ENCODE data around the gene NXPH3.

NXPH3 gene

DNA sequence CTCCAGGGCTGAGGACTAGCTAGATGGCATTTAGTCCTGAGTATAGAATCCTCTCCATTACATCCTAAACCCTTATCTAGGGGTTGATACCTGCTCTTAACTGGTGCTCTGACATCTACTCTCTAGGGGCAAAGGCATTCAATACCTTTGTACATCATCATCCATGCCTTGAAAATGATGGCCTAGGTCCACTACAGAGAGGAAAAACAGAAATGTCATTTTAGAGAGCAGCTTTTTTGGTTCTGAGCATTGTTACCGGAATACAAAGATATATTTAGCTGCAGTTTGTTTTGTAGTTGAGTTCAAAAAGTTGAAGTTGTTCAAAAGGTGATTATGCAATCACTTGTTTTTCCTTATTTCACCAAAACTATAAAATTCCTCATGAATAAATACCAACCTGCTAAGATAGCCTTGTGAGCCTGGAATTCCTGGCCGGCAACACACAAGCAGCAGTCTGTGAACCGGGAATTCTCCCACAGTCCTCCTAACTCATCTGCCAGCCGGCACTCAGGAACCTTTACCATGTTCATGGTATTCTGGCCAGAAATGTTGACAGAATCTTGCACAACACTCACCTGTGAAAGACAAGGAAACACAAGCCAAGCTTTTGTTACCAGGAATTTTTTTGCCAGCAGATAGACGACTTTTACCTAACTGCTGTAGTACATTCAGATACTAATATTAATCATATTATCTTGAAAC lies 35.4 kb downstream of the NXPH3 start:
- Histone ChIP-seq H3K27ac (no peak overlapping the region), H3K9ac (ENCODE audit: insufficient read length) (no peak overlapping the region), H3K4me3 (no peak overlapping the region), H3K9me3 (ENCODE audit: low read depth, low read length) (no peaks in the 10 kb centered on the region), H3K36me3 (ENCODE audit: insufficient read depth, low read length) (peaks cover 75% of the 10 kb centered on the region)
- DNase-seq (ENCODE audit: low read depth, low spot score) = no peak
- no peak for TF ChIP-seq FOXP2 (optimal IDR thresholded peaks at IDR 0.05; ENCODE audit: control extremely low read depth, extremely low read length, insufficient read depth)

GRCh38 chr17:49612726-49613125 lies 37.1 kb downstream of the NXPH3 start:
- no peak overlapping the region for H3K9ac ChIP-seq (ENCODE audit: insufficient read length)
- TF ChIP-seq EZH2 (IDR thresholded peaks at IDR 0.05) (no peak), POLR2AphosphoS5 (IDR thresholded peaks at IDR 0.05; ENCODE audit: borderline replicate concordance, low read depth, low read length) (no peak), FOXP2 (optimal IDR thresholded peaks at IDR 0.05; ENCODE audit: control extremely low read depth, extremely low read length, insufficient read depth) (no peak)
- H3K9me3 ChIP-seq (ENCODE audit: low read depth, low read length) = no peaks in the 10 kb centered on the region
- H3K36me3 ChIP-seq (ENCODE audit: insufficient read depth, low read length) = peaks cover 76% of the 10 kb centered on the region
- DNase-seq (ENCODE audit: low read depth, low spot score) = no peak
- H3K27ac ChIP-seq = no peak overlapping the region
- H3K4me3 ChIP-seq = no peak overlapping the region

DNA sequence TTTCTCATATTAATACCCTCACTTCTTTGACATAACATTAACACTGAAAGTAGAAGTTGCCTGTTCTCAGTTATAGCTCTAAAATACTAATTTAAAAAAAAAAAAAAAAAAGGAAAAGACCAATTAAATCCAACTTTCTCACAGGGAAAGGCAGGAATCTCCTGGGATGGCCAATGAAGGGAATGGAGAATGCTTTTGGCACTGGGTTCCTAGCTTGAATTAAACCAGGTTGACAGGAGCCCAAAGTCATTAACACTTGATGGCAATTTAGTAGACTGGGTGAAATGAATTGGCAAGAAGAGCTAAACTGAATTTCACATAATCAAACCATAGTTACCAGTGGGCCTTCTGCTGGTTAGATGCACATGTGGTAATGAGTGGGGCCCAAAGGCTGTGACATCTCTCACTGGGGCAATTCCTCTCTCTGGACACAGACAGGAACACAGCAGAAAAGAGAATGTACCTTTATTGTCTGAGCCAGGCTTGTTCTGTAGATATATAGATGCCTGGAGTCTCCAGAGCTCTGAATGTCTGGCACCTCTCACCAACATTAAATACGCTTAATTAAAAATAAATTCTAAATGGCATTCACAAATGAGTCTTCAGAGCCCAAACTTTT lies 37.6 kb downstream of the NXPH3 start:
- DNase-seq (ENCODE audit: low read depth, low spot score) = no peak
- TF ChIP-seq POLR2AphosphoS5 (IDR thresholded peaks at IDR 0.05; ENCODE audit: borderline replicate concordance, low read depth, low read length) (no peak), FOXP2 (optimal IDR thresholded peaks at IDR 0.05; ENCODE audit: control extremely low read depth, extremely low read length, insufficient read depth) (no peak), EZH2 (IDR thresholded peaks at IDR 0.05) (no peak)
- no peak overlapping the region for H3K9ac ChIP-seq (ENCODE audit: insufficient read length)
- no peak overlapping the region for H3K27ac ChIP-seq
- peaks cover 78% of the 10 kb centered on the region for H3K36me3 ChIP-seq (ENCODE audit: insufficient read depth, low read length)
- no peak overlapping the region for H3K4me3 ChIP-seq
- H3K9me3 ChIP-seq (ENCODE audit: low read depth, low read length) = no peaks in the 10 kb centered on the region

GRCh38 chr17:49616086-49616485 lies 40.4 kb downstream of the NXPH3 start:
- Histone ChIP-seq H3K36me3 (ENCODE audit: insufficient read depth, low read length) (peaks cover 71% of the 10 kb centered on the region), H3K9ac (ENCODE audit: insufficient read length) (no peak overlapping the region), H3K27ac (no peak overlapping the region), H3K9me3 (ENCODE audit: low read depth, low read length) (no peaks in the 10 kb centered on the region), H3K4me3 (no peak overlapping the region)
- no peak for DNase-seq (ENCODE audit: low read depth, low spot score)
- TF ChIP-seq EZH2 (IDR thresholded peaks at IDR 0.05) (no peak), POLR2AphosphoS5 (IDR thresholded peaks at IDR 0.05; ENCODE audit: borderline replicate concordance, low read depth, low read length) (no peak), FOXP2 (optimal IDR thresholded peaks at IDR 0.05; ENCODE audit: control extremely low read depth, extremely low read length, insufficient read depth) (no peak)

DNA sequence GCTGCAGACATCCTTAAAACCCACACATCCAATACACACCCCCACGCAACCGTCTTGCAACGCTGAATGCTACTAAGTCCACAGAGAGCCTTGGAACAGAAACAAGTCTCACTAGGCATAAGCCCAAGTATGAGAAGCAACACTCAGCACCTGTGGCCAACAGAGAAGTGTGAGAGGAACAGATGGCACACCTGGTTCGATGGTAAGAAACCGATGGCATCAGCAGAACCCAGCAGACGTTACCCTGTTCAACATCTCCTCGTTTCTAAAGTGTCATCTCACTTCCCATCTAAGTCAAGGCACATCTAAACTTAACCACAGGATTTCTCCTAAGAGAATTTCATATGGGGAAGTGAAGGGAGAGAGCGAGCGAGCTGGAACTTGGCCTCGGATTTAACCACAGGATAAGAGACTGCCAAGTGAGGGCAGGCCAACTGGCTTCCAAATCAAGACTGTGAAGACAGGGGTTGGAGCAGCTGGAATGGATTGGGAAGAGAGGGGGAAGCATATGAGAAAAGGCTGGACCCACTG lies 41.0 kb downstream of the NXPH3 start:
- no peaks in the 10 kb centered on the region for H3K9me3 ChIP-seq (ENCODE audit: low read depth, low read length)
- no peak overlapping the region for H3K27ac ChIP-seq
- peaks cover 71% of the 10 kb centered on the region for H3K36me3 ChIP-seq (ENCODE audit: insufficient read depth, low read length)
- TF ChIP-seq FOXP2 (optimal IDR thresholded peaks at IDR 0.05; ENCODE audit: control extremely low read depth, extremely low read length, insufficient read depth) (no peak), EZH2 (IDR thresholded peaks at IDR 0.05) (no peak), POLR2AphosphoS5 (IDR thresholded peaks at IDR 0.05; ENCODE audit: borderline replicate concordance, low read depth, low read length) (no peak)
- H3K9ac ChIP-seq (ENCODE audit: insufficient read length) = no peak overlapping the region
- DNase-seq (ENCODE audit: low read depth, low spot score) = no peak
- no peak overlapping the region for H3K4me3 ChIP-seq

DNA sequence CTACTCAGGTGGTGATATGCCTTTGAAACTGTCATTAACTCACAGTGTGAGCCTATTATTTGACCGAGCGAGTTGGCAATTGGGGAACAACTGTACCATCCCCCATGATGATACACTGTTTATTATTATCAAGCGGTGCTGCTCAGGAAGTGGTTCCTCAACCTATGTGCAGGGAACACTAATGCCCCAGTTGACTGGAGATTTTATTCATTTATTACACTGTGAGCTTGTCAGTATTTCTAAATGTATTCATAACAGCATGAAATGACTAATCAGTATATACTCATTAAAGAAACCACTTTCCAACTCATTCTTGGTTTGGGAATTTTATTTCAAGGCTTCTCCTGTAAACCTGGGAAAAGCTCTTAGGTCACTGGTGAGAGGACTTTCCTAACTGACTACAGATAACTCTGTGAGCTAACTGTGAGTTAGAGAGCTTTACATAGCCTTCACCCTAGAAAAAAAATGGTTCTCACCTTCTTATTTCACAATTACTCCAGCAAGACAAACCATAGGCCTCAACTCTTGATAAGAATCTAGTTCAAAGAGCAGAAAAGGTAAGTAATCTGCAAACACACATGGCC lies 42.4 kb downstream of the NXPH3 start:
- Histone ChIP-seq H3K9ac (ENCODE audit: insufficient read length) (no peak overlapping the region), H3K4me3 (no peak overlapping the region), H3K27ac (no peak overlapping the region), H3K36me3 (ENCODE audit: insufficient read depth, low read length) (peaks cover 73% of the 10 kb centered on the region), H3K9me3 (ENCODE audit: low read depth, low read length) (no peaks in the 10 kb centered on the region)
- no peak for DNase-seq (ENCODE audit: low read depth, low spot score)
- TF ChIP-seq FOXP2 (optimal IDR thresholded peaks at IDR 0.05; ENCODE audit: control extremely low read depth, extremely low read length, insufficient read depth) (no peak), POLR2AphosphoS5 (IDR thresholded peaks at IDR 0.05; ENCODE audit: borderline replicate concordance, low read depth, low read length) (no peak)

- Histone ChIP-seq H3K36me3 (ENCODE audit: insufficient read depth, low read length) (peaks cover 57% of the 10 kb centered on the region), H3K27ac (no peak overlapping the region), H3K9ac (ENCODE audit: insufficient read length) (no peak overlapping the region), H3K4me3 (no peak overlapping the region), H3K9me3 (ENCODE audit: low read depth, low read length) (no peaks in the 10 kb centered on the region)
- no peak for DNase-seq (ENCODE audit: low read depth, low spot score)
- TF ChIP-seq POLR2AphosphoS5 (IDR thresholded peaks at IDR 0.05; ENCODE audit: borderline replicate concordance, low read depth, low read length) (no peak), FOXP2 (optimal IDR thresholded peaks at IDR 0.05; ENCODE audit: control extremely low read depth, extremely low read length, insufficient read depth) (no peak)
Measured at GRCh38 chr17:49621420-49621819, 45.7 kb downstream of the NXPH3 start.

DNA sequence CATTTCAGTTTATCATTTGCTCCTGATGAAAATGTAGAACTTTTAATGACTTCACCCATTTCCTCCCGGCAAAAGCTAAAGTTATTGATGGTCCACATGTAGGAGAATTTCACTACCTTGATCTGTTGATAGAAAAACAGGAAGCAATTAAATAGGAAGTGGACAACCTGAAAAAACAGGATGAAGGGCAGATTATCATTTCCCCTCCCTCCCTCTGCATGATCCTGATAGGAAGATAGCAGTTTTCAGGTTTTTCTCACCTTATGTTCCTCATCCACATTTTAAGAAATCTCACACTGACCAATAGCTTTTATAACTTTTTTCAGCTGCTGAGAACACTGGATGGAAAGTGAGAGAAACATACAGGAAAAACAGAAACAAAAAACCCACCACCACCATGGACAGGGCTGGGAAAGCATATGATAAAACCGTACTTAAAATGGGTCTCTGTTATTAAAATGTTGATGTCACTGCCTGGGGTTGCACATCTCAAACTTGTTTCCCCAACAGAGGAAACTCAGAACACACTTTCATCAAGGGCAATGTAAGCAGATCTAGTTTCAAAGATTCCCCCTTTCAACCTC lies 46.4 kb downstream of the NXPH3 start:
- Histone ChIP-seq H3K27ac (no peak overlapping the region), H3K9me3 (ENCODE audit: low read depth, low read length) (no peaks in the 10 kb centered on the region), H3K36me3 (ENCODE audit: insufficient read depth, low read length) (peaks cover 51% of the 10 kb centered on the region), H3K9ac (ENCODE audit: insufficient read length) (no peak overlapping the region), H3K4me3 (no peak overlapping the region)
- DNase-seq (ENCODE audit: low read depth, low spot score) = no peak
- TF ChIP-seq FOXP2 (optimal IDR thresholded peaks at IDR 0.05; ENCODE audit: control extremely low read depth, extremely low read length, insufficient read depth) (no peak), POLR2AphosphoS5 (IDR thresholded peaks at IDR 0.05; ENCODE audit: borderline replicate concordance, low read depth, low read length) (no peak), EZH2 (IDR thresholded peaks at IDR 0.05) (no peak)

Data from SK-N-MC (cell line).